Measurements from ENCODE around the gene PTPRN. TPM values are rescaled to one million over a fixed set of nuclear protein-coding genes. Genes with fewer than 3 reads are reported as not detected.

The PTPRN gene
- total RNA-seq, 1 donor from 2014 or later: 1.3 TPM

DNA sequence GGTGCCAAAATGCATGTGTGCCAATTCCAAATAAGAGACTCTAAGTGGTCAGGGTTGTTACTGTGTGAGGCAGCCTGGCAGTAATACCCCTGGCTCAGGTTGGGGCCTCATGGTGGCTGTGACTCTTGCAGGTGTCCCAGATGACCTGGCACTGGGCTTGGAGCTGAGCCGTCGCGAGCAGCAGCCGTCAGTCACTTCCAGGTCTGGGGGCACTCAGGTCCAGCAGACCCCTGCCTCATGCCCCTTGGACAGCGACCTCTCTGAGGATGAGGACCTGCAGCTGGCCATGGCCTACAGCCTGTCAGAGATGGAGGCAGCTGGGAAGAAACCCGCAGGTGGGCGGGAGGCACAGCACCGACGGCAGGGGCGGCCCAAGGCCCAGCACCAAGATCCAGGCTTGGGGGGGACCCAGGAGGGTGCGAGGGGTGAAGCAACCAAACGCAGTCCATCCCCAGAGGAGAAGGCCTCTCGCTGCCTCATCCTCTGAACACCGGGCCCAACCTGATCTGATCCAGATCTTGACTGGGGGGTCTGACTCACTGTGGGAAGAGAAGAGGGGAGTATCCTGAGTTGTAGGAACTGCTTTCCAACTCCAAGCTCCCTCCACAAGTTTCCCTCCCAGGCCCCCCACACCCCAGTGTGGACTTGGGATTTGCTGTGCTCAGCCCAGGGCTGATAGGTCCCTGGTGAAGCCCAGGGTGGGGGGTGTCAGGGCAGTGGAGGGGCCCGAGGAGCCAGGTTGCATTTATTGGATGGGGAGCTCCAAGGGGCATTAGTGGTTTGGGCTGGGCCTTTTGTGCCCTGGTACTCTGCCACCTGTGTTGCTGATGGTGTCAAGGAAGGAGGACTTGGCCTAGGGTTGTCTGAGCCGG, 24.5 kb downstream of the PTPRN start:
- peaks cover 33% of the 10 kb centered on the region for H3K36me3 ChIP-seq (ENCODE audit: control insufficient read depth, insufficient read depth, low read length)
- H3K27me3 ChIP-seq (ENCODE audit: control insufficient read depth, insufficient read depth, low read length): no peaks in the 10 kb centered on the region
- H3K4me3 ChIP-seq (ENCODE audit: low read depth, low read length): no peak overlapping the region
- no peak for FAIRE-seq
- TF ChIP-seq, protein P1, sequence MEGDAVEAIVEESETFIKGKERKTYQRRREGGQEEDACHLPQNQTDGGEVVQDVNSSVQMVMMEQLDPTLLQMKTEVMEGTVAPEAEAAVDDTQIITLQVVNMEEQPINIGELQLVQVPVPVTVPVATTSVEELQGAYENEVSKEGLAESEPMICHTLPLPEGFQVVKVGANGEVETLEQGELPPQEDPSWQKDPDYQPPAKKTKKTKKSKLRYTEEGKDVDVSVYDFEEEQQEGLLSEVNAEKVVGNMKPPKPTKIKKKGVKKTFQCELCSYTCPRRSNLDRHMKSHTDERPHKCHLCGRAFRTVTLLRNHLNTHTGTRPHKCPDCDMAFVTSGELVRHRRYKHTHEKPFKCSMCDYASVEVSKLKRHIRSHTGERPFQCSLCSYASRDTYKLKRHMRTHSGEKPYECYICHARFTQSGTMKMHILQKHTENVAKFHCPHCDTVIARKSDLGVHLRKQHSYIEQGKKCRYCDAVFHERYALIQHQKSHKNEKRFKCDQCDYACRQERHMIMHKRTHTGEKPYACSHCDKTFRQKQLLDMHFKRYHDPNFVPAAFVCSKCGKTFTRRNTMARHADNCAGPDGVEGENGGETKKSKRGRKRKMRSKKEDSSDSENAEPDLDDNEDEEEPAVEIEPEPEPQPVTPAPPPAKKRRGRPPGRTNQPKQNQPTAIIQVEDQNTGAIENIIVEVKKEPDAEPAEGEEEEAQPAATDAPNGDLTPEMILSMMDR (IDR thresholded peaks at IDR 0.05; ENCODE audit: insufficient read depth, low read length, severe bottlenecking): no peak
- DNase-seq (ENCODE audit: low read depth): no peak

DNA sequence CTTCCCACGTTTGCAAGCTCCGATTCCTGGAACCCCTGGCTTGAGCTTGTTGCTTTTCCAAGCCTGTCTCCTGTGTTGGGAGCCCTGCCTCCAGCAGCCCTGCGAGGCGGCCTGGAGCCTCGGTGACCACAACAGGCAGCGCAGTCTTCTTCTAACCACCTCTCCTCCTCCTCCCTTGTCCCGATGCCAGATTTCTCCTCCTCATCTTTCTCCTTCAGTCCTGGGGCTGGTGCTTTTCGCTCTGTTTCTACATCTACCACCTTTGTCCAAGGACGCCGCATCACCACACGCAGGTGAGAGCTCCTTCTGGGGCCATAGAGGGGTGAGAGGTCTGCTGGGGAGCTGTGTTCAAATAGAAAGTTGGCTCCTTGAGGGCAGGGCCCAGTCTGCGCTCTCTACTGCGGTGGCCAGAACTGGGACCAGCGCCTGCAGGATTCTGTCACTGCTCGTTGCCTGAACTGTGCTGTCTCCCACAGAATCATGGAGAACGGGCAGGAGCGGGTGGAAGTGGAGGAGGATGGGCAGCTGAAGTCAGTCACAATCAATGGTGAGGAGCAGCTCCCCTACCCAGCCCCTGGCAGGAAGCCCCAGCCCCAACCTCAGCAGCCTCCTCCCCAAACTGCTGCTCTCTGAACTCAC, 26.1 kb downstream of the PTPRN start:
- no peak for FAIRE-seq
- TF ChIP-seq, protein P1 (IDR thresholded peaks at IDR 0.05; ENCODE audit: insufficient read depth, low read length, severe bottlenecking): no peak
- no peak overlapping the region for H3K4me3 ChIP-seq (ENCODE audit: low read depth, low read length)

DNA sequence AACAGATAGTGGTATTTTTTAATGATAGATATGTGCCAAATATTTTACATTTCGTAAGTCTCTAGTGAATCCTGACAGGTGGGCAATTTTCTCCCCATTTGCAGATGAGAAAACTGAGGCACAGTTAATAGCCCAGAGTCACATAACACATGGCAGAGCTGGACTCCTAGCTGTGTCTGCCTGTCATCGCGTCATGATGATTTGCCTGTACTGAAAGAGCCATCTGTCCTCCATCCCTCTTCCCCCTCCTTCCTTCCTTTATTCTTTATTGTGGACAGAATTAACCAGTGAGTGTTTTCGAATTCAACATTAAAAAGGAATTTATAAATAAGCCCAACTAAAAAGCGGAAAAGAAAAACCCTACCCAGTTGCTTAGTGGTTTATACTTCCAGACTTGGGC, 26.8 kb downstream of the PTPRN start:
- peaks cover 33% of the 10 kb centered on the region for H3K36me3 ChIP-seq (ENCODE audit: control insufficient read depth, insufficient read depth, low read length)
- no peak for DNase-seq (ENCODE audit: low read depth)
- no peak overlapping the region for H3K4me3 ChIP-seq (ENCODE audit: low read depth, low read length)
- no peak for FAIRE-seq
- no peaks in the 10 kb centered on the region for H3K27me3 ChIP-seq (ENCODE audit: control insufficient read depth, insufficient read depth, low read length)
- TF ChIP-seq, protein P1 (IDR thresholded peaks at IDR 0.05; ENCODE audit: insufficient read depth, low read length, severe bottlenecking): no peak

More for the DNA sequence above, 26.1 kb downstream of the PTPRN start:
- no peak for DNase-seq (ENCODE audit: low read depth)
- Histone ChIP-seq H3K36me3 (ENCODE audit: control insufficient read depth, insufficient read depth, low read length) (peaks cover 33% of the 10 kb centered on the region), H3K27me3 (ENCODE audit: control insufficient read depth, insufficient read depth, low read length) (no peaks in the 10 kb centered on the region)

DNA sequence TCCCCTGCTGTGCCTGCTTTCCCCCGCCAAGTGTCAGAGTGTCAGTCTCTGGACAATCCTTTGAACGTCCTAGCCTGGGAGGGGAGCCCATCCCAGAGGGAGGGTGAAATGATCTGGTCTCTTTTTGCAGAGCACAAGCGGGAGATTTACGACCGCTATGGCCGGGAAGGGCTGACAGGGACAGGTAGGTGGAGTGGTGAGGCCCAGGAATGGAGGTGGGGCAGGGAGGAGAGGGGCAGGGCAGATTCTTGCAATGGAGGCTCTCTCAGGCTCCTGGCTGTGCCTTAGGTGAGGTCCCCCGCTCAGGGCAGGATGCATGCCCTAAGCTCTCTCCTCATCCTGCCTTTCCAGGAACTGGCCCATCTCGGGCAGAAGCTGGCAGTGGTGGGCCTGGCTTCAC, 27.6 kb downstream of the PTPRN start:
- Histone ChIP-seq H3K4me3 (ENCODE audit: low read depth, low read length) (no peak overlapping the region), H3K36me3 (ENCODE audit: control insufficient read depth, insufficient read depth, low read length) (peaks cover 33% of the 10 kb centered on the region), H3K27me3 (ENCODE audit: control insufficient read depth, insufficient read depth, low read length) (no peaks in the 10 kb centered on the region)
- DNase-seq (ENCODE audit: low read depth) (no peak), FAIRE-seq (no peak)
- TF ChIP-seq, protein P1 (IDR thresholded peaks at IDR 0.05; ENCODE audit: insufficient read depth, low read length, severe bottlenecking): no peak

DNA sequence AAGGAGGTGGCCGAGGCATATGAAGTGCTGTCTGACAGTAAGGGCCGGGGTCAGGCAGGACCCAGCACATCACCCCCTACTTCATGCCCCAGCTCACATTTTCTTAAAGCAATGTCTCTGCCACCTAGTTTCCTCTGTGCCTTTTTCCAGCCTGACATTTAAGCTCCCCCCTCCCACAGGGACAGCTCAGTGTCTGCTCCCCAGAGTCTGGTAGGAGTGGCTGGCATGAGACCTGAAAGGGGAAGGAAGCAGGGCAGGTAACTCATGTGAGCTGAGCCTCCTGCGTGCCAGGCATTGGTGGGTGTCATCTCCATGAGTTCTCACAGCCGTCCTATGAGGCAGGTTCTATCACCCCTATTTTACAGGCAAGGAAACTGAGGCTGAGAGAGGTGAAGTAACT, 28.6 kb downstream of the PTPRN start:
- Histone ChIP-seq H3K4me3 (ENCODE audit: low read depth, low read length) (no peak overlapping the region), H3K27me3 (ENCODE audit: control insufficient read depth, insufficient read depth, low read length) (no peaks in the 10 kb centered on the region), H3K36me3 (ENCODE audit: control insufficient read depth, insufficient read depth, low read length) (peaks cover 31% of the 10 kb centered on the region)
- no peak for DNase-seq (ENCODE audit: low read depth)
- FAIRE-seq: no peak
- TF ChIP-seq, protein P1 (IDR thresholded peaks at IDR 0.05; ENCODE audit: insufficient read depth, low read length, severe bottlenecking): no peak

All from bronchial epithelial cell (primary cell).